HG02798 (cell line): Measurements from ENCODE around the gene CAMKMT.
A peak's percentile ranks its signal among the peaks of the same experiment; 100 is the strongest.

Source experiments
- ATAC-seq: cut with Tn5 transposase; IDR thresholded peaks from one replicate; pipeline ENCODE4 v1.9.1; 2021; ENCODE audit warnings: mild to moderate bottlenecking; ENCODE audit not compliant: unreplicated experiment, poor library complexity

Gene CAMKMT

GRCh38 chr2:44753552-44754285, 392.0 kb downstream of the CAMKMT start:
- no peak for ATAC-seq

GRCh38 chr2:44758591-44758990, 396.8 kb downstream of the CAMKMT start:
- ATAC-seq = no peak

- ATAC-seq = no peak
Measured at GRCh38 chr2:44759823-44760222, 398.1 kb downstream of the CAMKMT start.

- no peak for ATAC-seq
Measured at GRCh38 chr2:44763275-44763782, 401.6 kb downstream of the CAMKMT start.

GRCh38 chr2:44766220-44766619, 404.5 kb downstream of the CAMKMT start:
- ATAC-seq = no peak

- no peak for ATAC-seq
Measured at GRCh38 chr2:44766777-44767176, 405.0 kb downstream of the CAMKMT start.

- no peak for ATAC-seq
Measured at GRCh38 chr2:44767691-44768090, 405.9 kb downstream of the CAMKMT start.

GRCh38 chr2:44768438-44769236, 406.9 kb downstream of the CAMKMT start:
- ATAC-seq = no peak

- no peak for ATAC-seq
Measured at GRCh38 chr2:44769349-44770011, 407.7 kb downstream of the CAMKMT start.

- ATAC-seq = no peak
Measured at GRCh38 chr2:44770221-44771195, 408.8 kb downstream of the CAMKMT start.

GRCh38 chr2:44771522-44771921, 409.8 kb downstream of the CAMKMT start:
- ATAC-seq = no peak

- no peak for ATAC-seq
Measured at GRCh38 chr2:44772131-44772530, 410.4 kb downstream of the CAMKMT start.

- no peak for ATAC-seq
Measured at GRCh38 chr2:44772669-44773378, 411.1 kb downstream of the CAMKMT start.

- no peak for ATAC-seq
Measured at GRCh38 chr2:44774826-44775492, 413.2 kb downstream of the CAMKMT start.

GRCh38 chr2:44777036-44777435, 415.3 kb downstream of the CAMKMT start:
- ATAC-seq = no peak

GRCh38 chr2:44777537-44777936, 415.8 kb downstream of the CAMKMT start:
- ATAC-seq = no peak

GRCh38 chr2:44778221-44778654, 416.5 kb downstream of the CAMKMT start:
- peak; percentile 44 for ATAC-seq

GRCh38 chr2:44778671-44779476, 417.1 kb downstream of the CAMKMT start:
- ATAC-seq = peak; percentile 94
